NCI-H226 (cell line): ENCODE results near the gene RBM20.
"Not testable (repeated sequence)": the region's sequence is repeated elsewhere in the genome, so short reads cannot be mapped to it uniquely, and the experiment has no call there.

Source experiments
- DNase-seq: peaks from one replicate; pipeline ENCODE4 v3.0.0-alpha.2; 2015

RBM20 gene

DNA sequence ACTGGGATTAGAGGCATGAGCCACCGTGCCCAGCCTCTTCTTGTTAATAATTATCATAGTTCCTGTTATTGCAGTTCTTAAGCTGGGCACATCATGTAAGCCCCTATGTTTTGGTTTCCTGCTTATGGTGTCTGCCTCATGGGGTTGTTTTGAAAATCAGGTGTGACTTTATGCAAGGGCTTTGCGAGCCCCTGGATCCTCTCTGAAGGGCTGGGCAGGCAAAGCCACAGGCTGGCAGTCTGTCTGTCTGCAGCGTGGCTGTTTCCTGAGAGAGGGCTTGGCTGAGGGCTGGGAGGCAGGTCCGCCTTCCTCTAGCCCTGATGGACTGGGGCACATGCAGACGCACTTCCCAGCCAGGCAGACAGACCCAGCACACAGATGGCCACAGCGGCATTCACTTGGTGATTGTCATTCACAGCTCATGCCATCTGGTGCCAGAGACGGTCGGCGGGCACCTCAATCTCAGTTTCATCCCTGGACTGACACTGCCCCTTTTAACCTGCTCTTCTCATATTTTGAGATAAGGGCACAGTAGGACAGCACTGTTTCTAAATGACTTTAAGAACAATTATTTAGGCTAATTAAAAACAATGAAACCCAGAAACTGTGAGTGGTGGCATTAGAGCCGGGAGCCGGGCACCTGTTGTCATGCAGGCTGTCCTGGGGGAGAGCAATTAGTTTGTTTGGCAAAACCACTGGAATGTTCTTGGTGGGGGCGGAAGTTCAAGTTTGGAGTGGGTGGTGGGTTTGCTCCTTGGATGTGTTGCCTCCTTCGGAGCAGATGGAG, 35.5 kb downstream of the RBM20 start:
- DNase-seq, result no peak

DNA sequence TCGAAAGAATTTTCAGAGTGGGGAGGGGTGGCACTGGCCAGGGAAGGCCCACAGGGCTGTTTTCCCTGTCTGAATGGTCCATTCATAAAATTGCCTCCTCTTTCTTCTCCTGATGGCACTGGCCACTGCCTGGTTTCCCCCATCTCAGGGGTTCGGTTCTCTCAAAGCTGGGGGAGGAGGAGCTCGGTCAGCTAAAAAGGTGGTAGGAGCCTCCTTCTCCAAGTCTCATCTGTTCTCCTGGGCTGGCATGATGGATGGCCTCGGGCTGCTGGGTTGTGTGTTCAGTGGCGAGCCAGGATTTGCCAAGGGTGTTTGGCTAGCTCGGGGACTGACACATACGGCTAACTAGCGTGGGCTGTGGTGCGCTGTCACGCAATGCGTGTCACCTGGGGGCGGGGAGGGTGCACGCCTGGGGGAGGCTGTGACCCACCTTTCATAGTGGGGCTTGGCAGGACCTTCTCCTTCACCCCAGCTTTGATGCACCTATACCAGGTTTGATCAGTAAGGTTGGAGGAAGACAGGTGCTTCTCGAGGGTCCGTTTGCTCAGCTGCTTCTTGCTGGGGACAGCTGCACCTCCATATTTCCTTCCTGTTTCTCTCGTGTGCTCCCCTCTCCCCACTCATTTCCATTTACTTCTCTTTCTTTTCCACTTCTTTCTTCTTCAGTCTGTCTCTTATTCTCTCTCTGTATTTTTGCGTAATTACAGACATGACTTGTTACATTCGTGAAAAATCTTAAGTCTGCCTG, 36.3 kb downstream of the RBM20 start:
- no peak for DNase-seq

DNA sequence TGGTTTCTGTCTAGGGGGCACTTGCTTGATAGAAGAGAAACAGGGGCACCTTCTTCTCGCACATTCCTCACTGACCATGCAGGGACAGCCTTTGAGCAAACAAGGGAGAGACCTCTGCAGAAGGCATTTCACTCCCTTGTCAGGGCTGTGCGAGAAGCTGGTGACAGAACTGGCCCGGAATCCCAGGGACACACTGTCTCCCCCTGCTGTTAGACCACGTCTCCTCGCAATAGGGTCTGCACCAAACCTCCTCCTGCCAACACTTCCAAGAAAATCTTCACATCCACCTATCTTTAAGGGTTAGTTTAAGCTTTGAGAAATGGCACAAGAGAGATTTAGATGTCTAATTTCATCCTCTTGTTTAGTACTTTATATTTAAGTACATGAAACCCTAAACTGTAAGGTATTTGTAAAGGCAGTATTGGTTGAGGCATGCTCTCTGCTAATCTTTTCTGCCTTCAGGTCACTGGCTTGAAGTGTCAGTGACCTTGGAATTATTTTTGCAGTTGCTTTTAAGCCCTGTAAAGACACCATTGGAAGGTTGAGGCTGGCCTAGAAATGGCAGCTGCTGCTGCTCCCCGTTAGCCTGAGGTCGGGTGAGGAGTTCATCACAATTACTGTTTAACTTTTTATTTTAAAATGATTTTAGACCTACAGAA, 37.0 kb downstream of the RBM20 start:
- DNase-seq, result no peak

DNA sequence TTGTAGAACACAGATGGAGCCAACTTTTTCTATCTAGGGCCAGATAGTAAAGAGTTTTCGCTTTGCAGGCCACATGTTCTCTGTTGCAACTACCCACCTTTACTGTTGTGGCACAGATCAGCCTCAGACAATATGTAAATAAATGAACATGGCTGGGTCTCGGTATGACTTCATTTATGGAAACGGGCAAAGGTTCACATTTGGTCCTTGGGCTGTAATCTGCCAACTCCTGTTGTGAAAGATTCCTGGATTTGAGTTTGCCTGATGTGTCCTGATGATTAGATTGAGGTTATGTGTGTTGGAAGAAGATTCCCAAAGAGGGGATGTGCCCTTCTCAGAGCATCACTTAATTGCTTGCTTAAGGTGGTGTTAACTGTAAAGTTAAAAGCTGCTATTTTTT, 38.2 kb downstream of the RBM20 start:
- no peak for DNase-seq

DNA sequence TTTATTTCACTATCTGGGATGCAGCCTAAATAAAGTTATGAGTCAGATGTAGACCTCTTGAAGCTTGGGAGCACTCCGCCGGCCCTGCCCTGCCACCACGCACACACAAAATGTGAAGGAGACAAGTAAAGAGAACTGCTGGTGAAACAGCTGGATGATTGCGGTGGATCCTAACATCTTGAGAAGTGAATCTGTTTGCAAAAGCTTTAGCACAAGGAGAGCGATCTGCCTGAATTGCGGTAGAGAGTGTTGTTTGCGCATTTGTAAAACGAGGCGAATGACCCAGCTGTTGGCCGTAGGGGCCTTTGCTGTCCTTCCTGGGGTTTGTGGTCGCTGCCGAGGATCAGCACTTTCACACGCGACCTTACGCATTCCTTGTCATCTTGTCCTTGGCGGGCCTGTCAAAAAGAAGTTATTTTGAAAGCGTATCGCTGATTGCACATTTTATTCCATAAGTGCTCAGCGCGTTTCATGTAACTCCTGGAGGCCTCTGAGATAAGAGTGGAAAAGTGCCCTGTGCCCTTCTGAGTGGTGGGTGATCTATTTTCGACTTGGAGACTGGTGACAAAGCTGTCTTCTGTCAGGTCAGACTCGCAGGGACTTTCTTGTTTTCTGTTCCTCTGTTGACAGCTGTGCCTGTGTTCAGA, 40.8 kb downstream of the RBM20 start:
- no peak for DNase-seq

DNA sequence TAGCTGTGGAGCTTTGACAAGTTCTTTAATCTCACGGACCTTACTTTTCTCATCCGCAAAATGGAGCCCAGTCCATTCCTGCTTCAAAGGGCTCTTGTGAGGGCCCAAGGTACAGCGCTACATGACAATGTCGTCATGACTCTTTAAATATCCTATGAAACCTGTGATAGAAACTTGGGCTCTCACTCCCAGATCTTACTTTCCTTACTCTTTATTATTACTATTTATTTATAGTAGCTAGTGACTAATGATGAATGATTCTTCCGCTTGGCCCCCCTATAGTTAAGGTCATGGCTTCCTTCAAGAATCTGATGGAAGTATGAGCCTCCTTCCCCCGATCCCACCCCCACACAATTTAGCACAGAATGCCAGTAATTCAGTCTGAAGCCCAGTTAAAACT, 41.9 kb downstream of the RBM20 start:
- no peak for DNase-seq

DNA sequence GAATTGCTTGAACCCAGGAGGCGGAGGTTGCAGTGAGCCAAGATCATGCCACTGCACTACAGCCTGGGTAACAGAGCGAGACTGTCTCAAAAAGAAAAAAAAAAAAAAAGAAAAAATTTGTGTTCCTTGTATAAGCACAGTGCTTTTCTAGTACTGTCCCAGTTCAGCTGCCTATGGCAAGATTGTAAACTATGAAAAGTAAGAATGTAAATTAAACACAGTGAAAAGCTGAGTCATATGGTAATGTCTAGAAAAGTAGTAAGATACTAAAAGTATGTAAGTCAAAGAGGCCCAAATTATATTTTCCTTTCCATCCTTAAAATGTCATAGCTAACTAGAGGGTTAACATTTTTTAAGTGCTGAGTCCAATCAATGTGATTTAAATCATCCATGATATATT, 42.8 kb downstream of the RBM20 start:
- DNase-seq, result no peak

DNA sequence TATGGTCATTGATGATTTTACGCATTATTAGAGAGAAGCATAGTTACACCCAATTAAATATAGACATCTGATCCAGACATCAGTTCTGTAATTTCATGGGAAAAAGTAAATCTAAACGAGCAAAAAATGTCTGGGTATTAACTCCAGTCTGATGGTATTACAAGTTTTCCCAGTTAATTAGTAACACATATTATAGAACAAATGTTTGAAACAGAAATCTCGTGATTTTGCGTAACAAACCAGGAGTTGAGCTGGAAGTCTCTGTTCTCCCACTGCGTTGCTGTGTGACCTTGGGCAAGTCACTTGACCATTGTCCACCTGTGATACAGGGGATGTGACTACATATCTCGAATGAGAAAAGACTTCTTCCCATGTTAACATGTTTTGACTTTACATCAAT, 43.3 kb downstream of the RBM20 start:
- no peak for DNase-seq

DNA sequence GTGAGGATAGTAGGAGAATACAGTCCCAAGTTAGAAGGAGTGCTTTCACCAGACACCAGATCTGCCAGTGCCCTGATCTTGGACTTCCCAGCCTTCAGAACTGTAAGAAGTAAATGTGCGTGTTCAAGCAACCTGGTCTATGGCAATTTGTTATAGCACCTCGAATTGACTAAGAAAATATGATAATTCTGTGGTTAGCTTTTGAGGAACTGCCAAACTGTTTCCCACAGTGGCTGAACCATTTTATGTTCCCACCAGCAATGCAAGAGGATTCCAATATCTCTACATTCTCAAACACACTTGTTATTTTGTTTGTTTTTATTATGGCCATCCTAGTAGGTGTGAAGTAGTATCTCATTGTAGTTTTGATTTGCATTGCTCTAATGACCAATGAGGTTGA, 47.0 kb downstream of the RBM20 start:
- no peak for DNase-seq

DNA sequence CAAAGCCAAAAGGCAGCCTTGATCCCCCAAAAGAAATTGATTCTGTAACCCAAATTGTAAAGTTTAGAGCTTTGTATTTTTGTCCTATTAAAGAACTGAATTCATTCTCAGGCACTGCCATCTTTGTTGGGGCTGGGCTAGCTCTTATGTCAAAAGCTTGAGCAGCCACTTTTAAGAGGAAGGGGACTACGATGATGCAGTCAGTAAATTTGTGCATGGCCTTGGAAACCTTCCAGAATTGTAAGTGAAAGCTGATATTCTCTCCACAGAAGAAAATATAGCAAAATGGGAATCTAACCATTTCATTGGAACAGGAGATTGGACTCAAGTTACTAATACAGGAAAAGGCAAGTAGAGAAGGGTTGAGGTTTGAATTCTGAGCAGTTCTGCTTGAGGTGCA, 50.1 kb downstream of the RBM20 start:
- DNase-seq, result no peak

DNA sequence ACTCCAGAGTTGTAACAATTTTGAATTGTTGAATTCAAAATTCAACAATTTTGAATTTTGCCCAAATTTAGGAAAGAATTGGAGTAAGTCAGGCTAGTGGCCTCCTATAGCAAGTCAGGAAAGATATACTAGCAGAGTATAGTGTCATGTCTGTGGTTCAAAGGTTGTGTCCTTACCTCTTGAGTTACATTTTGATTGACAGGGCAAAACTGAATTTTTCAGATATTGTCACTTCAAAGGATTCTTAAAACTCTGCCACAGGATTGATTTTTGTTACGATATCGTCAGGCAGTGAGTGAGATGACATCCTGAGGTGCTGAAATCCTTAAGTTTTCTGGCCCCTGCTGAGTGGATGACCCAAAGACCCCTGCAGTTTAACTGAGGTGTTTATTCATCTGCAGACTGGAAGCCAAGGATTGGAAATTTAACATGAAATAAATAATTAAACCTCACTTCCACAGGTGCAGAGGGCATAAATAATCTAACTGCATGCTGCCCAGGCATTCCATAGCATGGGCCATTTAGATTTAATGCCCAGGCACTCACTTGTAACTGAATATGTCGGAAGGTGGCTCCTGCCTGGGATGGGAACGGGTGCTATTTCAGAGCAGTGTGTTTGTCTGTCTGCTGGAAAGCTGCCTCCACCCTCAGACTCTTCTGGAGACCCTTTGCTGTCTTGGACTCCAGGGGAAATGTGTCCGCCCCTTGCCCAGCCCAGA, 50.8 kb downstream of the RBM20 start:
- no peak for DNase-seq

DNA sequence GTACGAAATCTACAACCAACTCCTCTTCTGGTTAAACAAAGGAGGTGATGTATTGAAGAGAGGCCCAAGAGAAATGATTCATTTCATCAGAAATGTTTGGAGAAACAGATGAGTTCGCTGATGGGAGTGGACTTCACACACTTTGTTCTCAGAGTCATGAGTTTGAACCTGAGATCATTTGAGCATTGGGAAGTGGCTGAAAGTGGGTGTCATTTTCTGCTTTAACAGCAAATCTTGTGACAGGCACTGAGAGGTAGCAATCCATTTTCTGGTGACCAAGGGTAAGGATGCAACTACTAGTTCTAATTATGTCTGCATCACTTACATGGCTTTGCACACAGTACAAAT, 51.4 kb downstream of the RBM20 start:
- no peak for DNase-seq

DNA sequence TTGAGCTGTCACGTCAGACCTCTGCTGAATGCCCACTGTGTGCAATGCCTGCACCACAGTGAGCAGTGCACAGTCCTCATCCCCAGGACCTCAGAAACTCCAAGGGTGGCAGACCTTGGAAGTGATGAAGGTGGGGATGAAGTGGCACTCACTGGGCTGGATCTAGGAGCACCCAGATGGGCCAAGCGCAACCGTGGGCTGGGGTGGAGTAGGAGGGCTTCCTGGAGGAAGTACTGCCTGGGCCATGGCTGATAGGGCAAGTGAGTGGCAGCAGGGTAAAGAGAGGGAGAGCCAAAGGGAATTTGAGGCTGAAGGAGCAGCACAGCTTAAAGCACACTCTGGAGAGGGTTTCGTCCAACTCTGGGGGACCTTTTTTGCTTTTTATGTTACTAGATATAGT, 52.3 kb downstream of the RBM20 start:
- no peak for DNase-seq

DNA sequence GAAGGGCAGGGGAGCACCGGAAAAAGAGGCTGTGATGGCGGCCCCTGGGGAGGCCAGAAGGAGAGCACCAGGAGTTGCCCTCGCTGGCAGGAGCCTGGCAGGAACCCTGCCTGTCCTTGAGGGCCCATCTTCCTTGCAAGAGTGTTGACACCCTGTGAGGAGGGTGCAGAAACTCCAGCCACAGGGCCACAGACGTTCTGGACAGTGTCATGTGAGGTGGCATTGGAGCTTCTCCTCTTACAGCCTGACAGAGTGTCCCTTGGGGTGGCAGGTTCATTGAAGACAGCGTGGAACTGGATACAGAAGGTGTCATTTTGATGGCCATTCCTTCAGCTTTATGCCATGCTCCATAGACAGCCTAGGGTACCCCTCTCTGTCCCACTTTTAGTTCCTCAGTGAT, 54.2 kb downstream of the RBM20 start:
- DNase-seq, result no peak

DNA sequence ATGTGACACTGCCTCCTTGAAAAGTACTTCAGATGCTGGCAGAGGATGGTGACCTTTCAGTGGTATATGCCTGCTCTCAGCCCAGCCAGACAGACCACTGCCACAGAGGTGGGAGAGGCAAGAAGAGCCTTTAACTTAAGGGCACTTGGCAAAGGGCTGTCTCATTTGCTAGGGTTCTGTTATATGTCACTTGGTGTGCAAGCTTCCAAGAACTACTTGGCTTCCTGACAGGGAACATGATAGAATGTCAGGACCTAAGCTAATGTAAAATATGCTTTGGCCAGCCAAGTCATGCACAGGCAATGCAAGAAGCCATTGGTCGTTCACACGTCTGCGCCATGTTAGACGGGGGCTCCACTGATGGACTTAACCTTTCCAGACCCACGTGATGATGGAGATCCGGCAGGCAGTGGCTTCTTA, 54.7 kb downstream of the RBM20 start:
- no peak for DNase-seq

DNA sequence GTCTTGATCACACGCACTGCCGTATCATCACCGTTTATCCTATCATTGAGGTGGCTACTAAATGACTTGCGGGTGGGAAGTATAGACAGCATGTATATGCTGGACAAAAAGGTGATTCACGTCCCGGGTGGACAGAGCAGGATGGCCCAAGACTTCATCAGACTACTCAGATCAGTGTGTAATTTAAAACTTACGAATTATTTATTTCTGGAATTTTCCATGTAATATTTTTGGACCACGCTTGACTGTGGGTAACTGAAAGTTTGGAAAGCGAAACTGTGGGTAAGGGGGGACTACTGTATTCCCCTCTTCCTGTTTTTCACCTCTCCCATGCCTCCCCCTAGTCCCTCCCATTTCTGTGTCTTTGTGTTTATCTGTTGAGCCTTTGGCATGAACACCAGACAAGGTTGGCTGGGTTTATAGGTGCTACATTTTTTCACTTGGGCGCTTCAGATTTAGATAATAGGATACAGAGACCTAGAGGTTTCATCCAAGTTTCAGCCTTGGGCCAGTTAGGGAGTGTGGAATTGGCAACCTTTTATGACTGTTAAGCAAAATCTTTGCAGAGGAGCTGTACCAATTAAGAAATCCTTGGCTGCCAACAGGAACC, 55.8 kb downstream of the RBM20 start:
- peak; percentile 51 for DNase-seq

DNA sequence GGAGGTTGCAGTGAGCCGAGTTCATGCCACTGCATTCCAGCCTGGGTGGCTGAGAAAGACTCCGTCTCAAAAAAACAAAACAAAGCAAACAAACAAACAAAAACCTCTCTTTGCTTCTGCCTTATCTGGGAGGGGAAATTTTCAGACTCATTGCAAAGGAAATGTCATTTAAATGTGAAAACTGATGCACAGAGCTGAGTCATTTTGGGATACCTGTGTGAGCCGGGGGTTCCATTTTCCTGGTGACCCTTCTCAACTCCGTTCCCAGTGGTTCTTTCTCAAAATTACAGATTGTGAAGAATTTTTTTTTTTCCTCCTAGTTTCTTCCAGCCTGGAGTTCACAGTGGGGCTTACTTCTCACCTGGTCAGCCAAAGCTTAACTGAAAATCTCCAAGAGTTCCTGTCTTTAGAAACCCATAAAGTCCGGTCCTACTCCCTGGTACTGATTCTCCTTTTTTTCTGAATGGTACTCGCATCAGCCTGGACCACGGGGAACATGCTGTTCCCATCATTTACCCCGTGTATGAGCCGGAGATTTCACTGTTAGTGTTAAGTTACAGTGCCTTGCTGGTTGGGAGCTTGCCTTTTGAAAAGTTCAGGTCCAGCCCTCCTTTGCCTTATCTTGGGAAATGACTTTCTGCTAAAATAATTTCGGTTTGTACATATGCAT, 56.9 kb downstream of the RBM20 start:
- no peak for DNase-seq

DNA sequence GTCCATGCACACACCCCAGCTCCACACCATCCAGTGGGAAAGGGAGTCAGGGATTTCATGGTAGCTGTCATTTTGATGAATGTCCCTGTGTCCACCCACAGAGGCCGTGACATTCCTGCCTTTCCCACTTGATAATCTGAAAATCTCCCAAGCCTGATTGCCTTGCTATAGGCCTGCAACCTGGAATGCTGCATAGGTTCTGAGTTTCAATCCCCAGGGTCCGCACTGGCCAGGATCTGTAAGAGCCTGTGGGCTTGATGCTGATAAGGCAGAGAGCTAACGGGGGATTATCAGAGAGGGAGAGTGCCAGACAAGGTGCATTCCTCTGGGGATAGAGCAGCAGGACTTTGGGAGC, 57.5 kb downstream of the RBM20 start:
- peak; percentile 89 for DNase-seq

DNA sequence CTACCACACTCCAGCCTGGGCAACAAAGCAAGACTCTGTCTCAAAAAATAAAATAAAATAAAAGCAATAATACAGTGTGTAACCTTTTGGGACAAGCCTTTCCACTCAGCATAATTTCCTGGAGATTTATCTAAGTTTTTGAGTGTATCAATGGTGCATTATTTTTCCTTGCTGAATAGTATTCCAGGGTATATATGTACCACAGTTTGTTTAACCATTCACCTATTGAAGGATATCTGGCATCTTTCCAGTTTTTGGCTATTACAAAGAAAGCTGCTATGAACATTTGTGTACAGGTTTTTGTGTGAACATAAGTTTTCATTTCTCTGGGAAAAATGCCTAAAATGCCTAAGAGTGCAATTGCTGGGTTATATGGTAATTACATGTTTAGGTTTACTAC, 59.9 kb downstream of the RBM20 start:
- no peak for DNase-seq

DNA sequence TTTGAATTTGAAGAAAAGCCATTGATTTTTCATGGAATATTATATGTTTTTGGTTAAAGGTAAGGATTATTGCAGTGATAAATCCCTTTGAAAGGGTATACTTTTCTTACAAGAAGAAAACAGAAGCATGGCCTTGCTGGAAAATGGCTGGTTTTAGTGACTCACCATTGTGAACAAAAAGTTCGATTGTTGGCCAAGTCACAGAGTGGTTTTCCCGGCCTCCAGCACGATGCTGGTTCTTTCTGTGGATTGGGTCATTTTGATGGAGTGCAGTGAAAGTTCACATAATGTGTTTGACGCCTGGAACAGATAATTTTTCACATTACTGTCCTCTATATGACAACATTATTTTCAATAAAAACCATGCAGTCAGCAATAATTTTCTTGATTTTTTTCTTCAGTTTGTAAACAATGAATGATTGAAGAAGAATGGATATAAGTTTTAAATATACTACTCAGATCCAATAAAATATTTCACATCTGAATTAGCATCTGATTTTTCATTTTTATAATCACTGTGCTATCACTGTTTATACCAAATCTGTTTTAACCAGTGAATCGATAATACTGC, 60.9 kb downstream of the RBM20 start:
- DNase-seq, result no peak

DNA sequence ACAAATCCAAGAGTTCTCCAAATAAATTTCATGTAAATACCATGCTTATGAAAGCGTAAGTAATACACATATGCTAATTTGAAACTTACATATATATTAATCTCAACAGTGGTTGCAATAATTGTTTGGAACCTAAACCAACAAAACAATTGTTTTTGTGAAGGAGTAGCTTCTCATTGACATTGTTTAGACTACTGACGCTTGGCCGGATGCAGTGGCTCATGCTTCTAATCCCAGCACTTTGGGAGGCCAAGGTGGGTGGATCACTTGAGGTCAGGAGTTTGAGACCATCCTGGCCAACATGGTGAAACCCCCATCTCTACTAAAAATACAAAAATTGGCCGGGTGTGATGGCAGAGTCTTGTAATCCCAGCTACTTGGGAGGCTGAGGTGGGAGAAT, 61.5 kb downstream of the RBM20 start:
- not testable (repeated sequence) for DNase-seq

DNA sequence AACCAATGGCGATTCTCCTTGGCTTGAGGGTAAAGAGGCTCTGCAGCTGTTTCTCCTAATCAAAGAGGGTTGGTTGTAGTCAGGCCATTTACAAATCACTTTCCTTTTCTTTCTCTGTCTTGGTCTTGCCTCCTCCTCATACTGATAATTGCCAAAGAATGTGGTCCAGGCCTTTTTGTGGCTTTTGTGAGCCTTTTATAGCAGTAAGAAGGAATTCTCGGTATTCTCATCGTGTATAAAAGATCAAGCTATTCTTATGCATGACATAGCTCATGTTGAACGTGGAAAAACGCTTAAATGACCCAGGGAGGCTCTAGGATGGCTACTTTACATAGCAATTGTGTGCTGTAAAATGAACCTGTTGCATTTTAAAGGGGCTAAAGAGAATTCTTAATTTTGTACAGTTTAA, 62.6 kb downstream of the RBM20 start:
- DNase-seq, result peak; percentile 89
